Measurements from ENCODE around the gene CASR.

GRCh38 chr3:122189357-122189756 lies 5.9 kb downstream of the CASR start:
- no peak for TF ChIP-seq CTCF (IDR thresholded peaks at IDR 0.05)
- TF ChIP-seq POLR2A (IDR thresholded peaks at IDR 0.05): no peak
